CD4-positive, CD25-positive, alpha-beta regulatory T cell (primary cell): Measurements from ENCODE around the gene OXCT1. TPM values are rescaled to one million over a fixed set of nuclear protein-coding genes. Genes with fewer than 3 reads are reported as not detected.

Experiments
- ATAC-seq, 2 donors: fragments of 150-1000 bp; cut with Tn5 transposase; one replicate each; pipeline ENCODE4 v1.10.0; 2021; ENCODE audit warnings: low read depth in 2 of 2, moderate number of reproducible peaks in 2 of 2, moderate library complexity in 1 of 2
- DNase-seq, 3 donors: peaks; one replicate each; pipeline versions ENCODE4 v3.0.0 to v3.0.0-alpha.2; 2012 to 2022; ENCODE audit warnings: mixed read lengths in 1 of 3
- H3K27ac ChIP-seq: one replicate; pipeline ENCODE4 v1.7.0; 2013; ENCODE audit warnings: mild to moderate bottlenecking, low read length; ENCODE audit not compliant: insufficient read depth, poor library complexity, severe bottlenecking
- H3K27me3 ChIP-seq: one replicate; pipeline ENCODE4 v1.7.0; 2013; ENCODE audit warnings: low read length; ENCODE audit not compliant: control insufficient read depth, insufficient read depth
- H3K36me3 ChIP-seq: one replicate; pipeline ENCODE4 v1.7.0; 2013; ENCODE audit warnings: mild to moderate bottlenecking, low read length, moderate library complexity; ENCODE audit not compliant: control insufficient read depth, insufficient read depth
- H3K4me1 ChIP-seq: 2 replicates; pipeline ENCODE4 v1.7.0; 2013; ENCODE audit warnings: mild to moderate bottlenecking, low read length; ENCODE audit not compliant: insufficient read depth, control insufficient read depth, poor library complexity, severe bottlenecking
- H3K4me3 ChIP-seq: one replicate; pipeline ENCODE4 v1.7.0; 2013; ENCODE audit warnings: low read depth, mild to moderate bottlenecking, low read length, moderate library complexity
- H3K9me3 ChIP-seq, 2 experiments: 1 replicate in 1 of 2; 2 replicates in 1 of 2; pipeline ENCODE4 v1.7.0; 2013; ENCODE audit warnings: low read length in 2 of 2, mild to moderate bottlenecking in 1 of 2, moderate library complexity in 1 of 2; ENCODE audit not compliant: control insufficient read depth in 2 of 2
- H3K27ac Mint-ChIP-seq, 3 donors: one replicate each; pipeline ENCODE4 v1.8.0; 2020 to 2022; ENCODE audit warnings: mild to moderate bottlenecking in 3 of 3, mixed read lengths in 3 of 3, moderate library complexity in 2 of 3
- H3K27me3 Mint-ChIP-seq: one replicate; pipeline ENCODE4 v1.8.0; 2022; ENCODE audit warnings: mild to moderate bottlenecking, mixed read lengths
- H3K36me3 Mint-ChIP-seq: one replicate; pipeline ENCODE4 v1.8.0; 2020; ENCODE audit warnings: mixed read lengths
- H3K4me1 Mint-ChIP-seq, 4 donors: one replicate each; pipeline ENCODE4 v1.8.0; 2020 to 2022; ENCODE audit warnings: mixed read lengths in 4 of 4, mild to moderate bottlenecking in 1 of 4
- H3K4me3 Mint-ChIP-seq, 4 donors: one replicate each; pipeline ENCODE4 v1.8.0; 2020 to 2022; ENCODE audit warnings: mild to moderate bottlenecking in 4 of 4, mixed read lengths in 4 of 4, moderate library complexity in 3 of 4
- H3K9me3 Mint-ChIP-seq, 7 donors: one replicate each; pipeline ENCODE4 v1.8.0; 2020 to 2022; ENCODE audit warnings: mixed read lengths in 7 of 7, mild to moderate bottlenecking in 3 of 7, moderate library complexity in 2 of 7
- polyA plus RNA-seq, 4 donors: library from polyadenylated mRNA; unstranded; fragments of 300-500 nt; fragmentation: Illumina TruSeq; gene quantifications; one replicate each; pipeline ENCODE4 v1.2.3, GENCODE V29; 2021
- total RNA-seq: library from RNA; stranded (reverse); gene quantifications from one replicate; pipeline ENCODE4 v1.2.3, GENCODE V29; 2022

The OXCT1 gene
- total RNA-seq, result 27.4 TPM
- polyA plus RNA-seq, result 10 to 100 TPM; 22.3 to 31.3 (median 29.6) TPM

DNA sequence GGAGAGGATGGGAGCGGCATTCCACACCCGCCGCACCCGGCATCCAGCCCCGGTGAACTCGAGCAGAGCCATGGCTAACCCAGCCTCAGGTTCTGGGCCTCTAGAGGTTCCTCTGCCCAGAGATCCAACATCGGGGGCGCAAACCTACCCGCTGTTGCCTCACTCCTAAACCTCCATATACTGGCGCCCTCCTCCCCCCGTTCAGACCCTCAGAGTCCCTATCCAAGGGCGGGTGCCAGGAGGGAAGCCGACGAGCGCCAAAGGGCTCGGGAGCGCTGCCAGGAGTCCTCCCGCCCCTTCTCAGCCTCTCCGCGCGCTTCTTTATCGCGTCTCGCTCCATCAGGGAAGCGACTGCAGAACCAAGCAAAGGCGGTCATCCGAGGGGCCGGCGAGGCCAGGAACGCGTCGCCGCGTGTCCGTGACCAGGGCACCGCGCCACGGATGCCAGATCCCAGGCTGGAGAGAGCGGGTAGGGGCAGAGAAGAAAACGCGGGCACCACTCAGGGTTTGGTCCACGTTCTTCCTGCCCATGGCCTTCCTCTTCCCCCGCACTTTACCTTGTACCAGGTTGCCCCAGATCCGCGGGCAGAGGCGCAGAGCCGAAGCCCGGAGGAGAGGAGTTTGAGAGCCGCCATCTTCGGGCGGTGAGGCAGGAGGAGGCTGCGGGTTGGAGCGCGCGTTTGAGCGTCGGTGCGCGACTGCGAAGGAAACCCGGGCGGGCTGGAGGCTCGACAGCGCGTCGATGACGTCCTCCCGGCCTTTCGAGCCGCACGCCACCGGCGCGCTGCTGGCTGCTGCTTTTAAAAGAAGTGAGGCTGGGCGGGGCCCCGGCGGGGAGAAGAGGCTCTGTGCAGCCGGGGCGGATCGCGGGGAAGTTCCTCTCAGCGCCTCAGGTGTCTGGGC, at the start of gene OXCT1:
OXCT1 (minus strand) TSS at position 702 of the 903 bp plus-strand sequence; CDS start at position 635, 67 bp downstream.
- Histone ChIP-seq H3K4me3 (peak within 1 kb of the TSS; percentile 68), H3K36me3 (no peaks in the 10 kb centered on the region), H3K27ac (peak within 1 kb of the TSS; percentile 92), H3K9me3 (no peaks in the 10 kb centered on the region), H3K4me1 (peaks cover 31% of the 10 kb centered on the region), H3K27me3 (no peaks in the 10 kb centered on the region)
- Mint-ChIP-seq H3K27me3 (no peaks in the 10 kb centered on the region), H3K27ac (peak within 1 kb of the TSS; percentile 91 to 99 (median 96)), H3K36me3 (no peaks in the 10 kb centered on the region), H3K4me1 (peaks cover 36 to 63% (median 52%) of the 10 kb centered on the region in 4 donors), H3K9me3 (no peaks in the 10 kb centered on the region), H3K4me3 (peak within 1 kb of the TSS; percentile 93 to 99 (median 96))
- DNase-seq (peak; percentile 89 to 97 (median 94)), ATAC-seq (peak; percentile 96 to 97)

DNA sequence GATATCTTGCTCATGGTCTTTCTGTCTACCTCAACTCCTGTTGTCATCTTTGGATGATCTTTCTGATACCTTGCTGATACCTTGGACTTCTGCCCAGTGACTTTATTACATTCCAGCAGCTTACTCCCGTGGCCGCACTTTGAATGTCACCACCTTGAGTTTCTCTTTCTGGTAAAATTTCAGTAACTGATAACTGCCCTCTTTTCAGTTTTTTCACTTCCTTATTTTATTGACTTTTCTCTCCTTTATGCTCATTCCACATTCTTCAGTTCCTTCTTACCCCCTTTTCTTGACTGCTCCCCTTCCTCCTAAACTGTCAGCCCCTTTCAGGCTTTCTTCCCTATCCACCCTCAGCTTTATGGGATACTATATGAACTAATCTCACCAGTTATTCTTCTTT, 47.9 kb upstream of the OXCT1 start:
- Mint-ChIP-seq H3K9me3 (no peaks in the 10 kb centered on the region), H3K4me1 (peaks cover 2 to 29% (median 8%) of the 10 kb centered on the region in 4 donors), H3K4me3 (no peak overlapping the region), H3K27me3 (no peaks in the 10 kb centered on the region), H3K27ac (peak overlapping the region in 2 of 3 donors; percentile 55 to 73), H3K36me3 (peaks cover 50% of the 10 kb centered on the region)
- no peak overlapping the region for H3K4me3 ChIP-seq
- H3K27ac ChIP-seq, result no peak overlapping the region
- no peaks in the 10 kb centered on the region for H3K9me3 ChIP-seq
- no peaks in the 10 kb centered on the region for H3K27me3 ChIP-seq
- peaks cover 65% of the 10 kb centered on the region for H3K36me3 ChIP-seq
- no peak for DNase-seq
- no peak for ATAC-seq
- no peaks in the 10 kb centered on the region for H3K4me1 ChIP-seq

DNA sequence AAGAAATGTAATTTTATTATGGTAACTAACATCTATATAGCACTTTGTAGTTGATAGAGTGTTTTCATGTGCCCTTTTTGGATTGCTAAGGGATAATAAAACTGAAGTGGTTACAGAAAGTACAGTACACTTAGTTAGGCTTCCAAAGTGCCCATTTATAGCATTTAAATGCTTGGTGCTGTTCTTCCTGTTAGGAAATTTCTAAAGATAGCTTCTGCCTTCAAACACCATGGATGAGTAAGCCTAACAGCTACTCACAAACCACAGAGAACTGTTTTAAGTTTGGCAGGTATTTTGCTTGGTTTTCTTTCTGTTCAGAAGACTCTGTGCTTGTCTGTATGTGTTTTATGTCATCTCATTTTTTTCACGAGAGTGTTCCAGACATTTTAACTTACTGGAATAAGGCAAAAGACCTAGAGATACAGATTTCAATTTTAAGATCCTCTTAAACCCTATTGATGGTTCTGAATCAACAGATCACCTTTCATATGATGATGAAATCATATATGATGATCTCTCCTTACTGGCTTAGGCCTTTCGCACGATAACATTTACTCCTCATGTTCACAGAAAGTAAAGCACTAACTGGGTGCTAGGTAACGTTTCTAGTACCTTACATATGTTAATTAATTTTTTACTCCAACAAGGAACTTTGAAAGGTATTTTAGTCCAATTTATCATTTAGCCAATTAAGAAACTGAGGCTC, 38.3 kb upstream of the OXCT1 start:
- ATAC-seq (no peak), DNase-seq (no peak)
- no peak overlapping the region for H3K4me3 ChIP-seq
- Mint-ChIP-seq H3K27ac (no peak overlapping the region), H3K4me1 (peaks cover 26 to 48% (median 27%) of the 10 kb centered on the region in 4 donors), H3K9me3 (peaks cover 0 to 3% (median 0%) of the 10 kb centered on the region in 7 donors), H3K36me3 (peaks cover 34% of the 10 kb centered on the region), H3K27me3 (peaks cover 8% of the 10 kb centered on the region), H3K4me3 (no peak overlapping the region)
- H3K4me1 ChIP-seq, result peaks cover 14% of the 10 kb centered on the region
- H3K27me3 ChIP-seq, result no peaks in the 10 kb centered on the region
- H3K36me3 ChIP-seq, result peaks cover 55% of the 10 kb centered on the region
- no peak overlapping the region for H3K27ac ChIP-seq
- H3K9me3 ChIP-seq, result no peaks in the 10 kb centered on the region

DNA sequence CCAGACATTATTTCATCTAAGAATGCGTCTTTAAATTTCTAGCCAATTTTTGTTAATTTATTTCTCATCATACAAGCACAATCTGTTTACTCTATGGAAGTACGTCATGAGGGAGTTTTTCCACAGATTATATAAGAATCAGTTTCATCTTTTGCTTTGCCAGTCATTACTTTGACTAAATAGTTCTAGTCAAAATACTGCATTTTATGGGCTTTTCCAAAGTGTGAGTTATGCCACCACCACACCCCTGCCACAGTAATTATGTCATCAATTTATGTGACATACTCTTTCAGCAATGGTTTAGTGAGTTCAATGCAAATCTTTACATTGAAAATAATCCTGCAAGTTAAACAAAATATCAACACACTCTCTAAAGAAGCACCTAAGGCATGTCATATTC, 35.9 kb upstream of the OXCT1 start:
- Mint-ChIP-seq H3K36me3 (peaks cover 23% of the 10 kb centered on the region), H3K27ac (peak overlapping the region in 1 of 3 donors; percentile 18), H3K4me3 (peak overlapping the region in 1 of 4 donors; percentile 47), H3K9me3 (peaks cover 0 to 3% (median 0%) of the 10 kb centered on the region in 7 donors), H3K4me1 (peaks cover 26 to 48% (median 32%) of the 10 kb centered on the region in 4 donors), H3K27me3 (peaks cover 10% of the 10 kb centered on the region)
- H3K27me3 ChIP-seq, result no peaks in the 10 kb centered on the region
- H3K9me3 ChIP-seq, result no peaks in the 10 kb centered on the region
- DNase-seq (no peak), ATAC-seq (no peak)
- no peak overlapping the region for H3K4me3 ChIP-seq
- peaks cover 18% of the 10 kb centered on the region for H3K4me1 ChIP-seq
- peak overlapping the region; percentile 17 for H3K27ac ChIP-seq
- H3K36me3 ChIP-seq, result peaks cover 32% of the 10 kb centered on the region

DNA sequence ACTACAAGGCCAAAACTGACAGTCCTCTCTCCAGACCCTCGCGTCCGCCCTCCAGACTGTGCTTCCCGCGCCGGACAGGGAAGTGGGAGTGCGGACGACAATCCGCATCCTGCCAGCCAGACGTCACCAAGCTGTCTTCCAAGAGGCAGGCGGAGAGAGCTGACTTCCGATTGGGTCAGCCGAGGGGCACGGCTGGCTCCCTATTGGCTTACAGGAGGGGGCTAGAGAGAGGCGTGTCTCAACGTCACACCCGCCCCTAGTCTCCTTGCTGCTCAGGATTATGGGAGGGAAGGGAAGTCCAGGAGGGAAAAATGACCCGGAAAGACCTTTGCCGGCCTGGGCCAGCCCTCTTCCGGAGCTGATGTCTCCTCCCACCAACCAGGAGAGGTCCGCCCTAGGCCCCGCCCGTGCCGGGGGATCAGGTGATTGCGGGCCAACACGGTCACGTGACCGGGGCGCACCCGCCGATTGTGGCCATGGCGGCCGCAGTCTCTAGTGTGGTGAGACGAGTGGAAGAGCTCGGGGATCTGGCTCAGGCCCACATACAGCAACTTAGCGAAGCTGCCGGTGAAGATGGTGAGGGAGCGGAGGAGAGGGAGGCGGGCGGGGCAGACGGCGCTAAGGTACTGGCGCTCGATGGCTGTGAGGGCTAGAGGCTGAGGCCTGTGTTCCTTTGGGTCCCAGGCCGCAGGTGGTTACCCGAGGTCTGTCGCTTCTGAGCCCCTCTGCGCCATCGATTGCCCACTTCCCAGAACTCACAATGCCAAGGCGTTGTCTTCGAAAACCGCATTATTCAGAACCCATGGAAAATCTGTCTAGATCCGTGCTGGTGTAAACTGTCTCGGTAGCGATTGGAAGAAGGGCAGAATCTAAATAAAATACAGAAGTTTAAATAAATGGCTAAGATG, 33.9 kb upstream of the OXCT1 start, which contains the start of gene RIMOC1:
RIMOC1 (plus strand) TSS at position 453 of the 908 bp plus-strand sequence; CDS start at position 477, 24 bp downstream.
- Mint-ChIP-seq H3K36me3 (peaks cover 9% of the 10 kb centered on the region), H3K4me3 (peak within 1 kb of the TSS; percentile 96 to 99 (median 98)), H3K9me3 (peaks cover 0 to 3% (median 0%) of the 10 kb centered on the region in 7 donors), H3K27ac (peak within 1 kb of the TSS; percentile 96 to 99 (median 98)), H3K27me3 (peaks cover 18% of the 10 kb centered on the region), H3K4me1 (peaks cover 19 to 46% (median 31%) of the 10 kb centered on the region in 4 donors)
- peaks cover 18% of the 10 kb centered on the region for H3K4me1 ChIP-seq
- peak within 1 kb of the TSS; percentile 86 for H3K27ac ChIP-seq
- DNase-seq (peak; percentile 94 to 99 (median 95)), ATAC-seq (peak; percentile 91 to 92)
- no peaks in the 10 kb centered on the region for H3K27me3 ChIP-seq
- no peaks in the 10 kb centered on the region for H3K9me3 ChIP-seq
- H3K36me3 ChIP-seq, result peaks cover 13% of the 10 kb centered on the region
- peak within 1 kb of the TSS; percentile 87 for H3K4me3 ChIP-seq

DNA sequence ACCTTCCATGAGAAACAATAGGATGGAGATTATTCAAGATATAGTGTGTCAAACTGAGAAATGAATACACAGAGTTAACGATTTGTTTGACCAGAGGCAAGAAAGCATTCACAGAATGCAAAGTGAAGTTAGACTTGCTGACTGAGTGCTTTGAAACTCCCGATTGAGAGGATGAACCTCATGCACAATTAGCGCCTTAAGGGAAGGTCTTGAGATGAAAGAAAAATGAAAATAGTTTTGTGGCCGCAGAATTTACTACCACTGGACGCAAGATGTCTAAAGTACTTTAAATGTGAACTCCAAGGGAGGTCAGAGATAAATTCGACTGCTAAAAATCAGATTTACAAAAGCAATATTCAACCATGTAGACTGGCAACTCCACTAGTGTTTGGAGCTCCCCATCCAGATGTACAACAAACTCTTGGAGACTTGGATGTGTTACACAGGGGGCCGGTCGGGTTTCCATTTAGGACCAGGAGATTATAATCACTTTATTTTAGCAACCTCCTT, 33.2 kb upstream of the OXCT1 start:
- Histone ChIP-seq H3K4me1 (peaks cover 18% of the 10 kb centered on the region), H3K27ac (peak overlapping the region; percentile 86), H3K36me3 (peaks cover 6% of the 10 kb centered on the region), H3K4me3 (peak overlapping the region; percentile 71), H3K9me3 (no peaks in the 10 kb centered on the region), H3K27me3 (no peaks in the 10 kb centered on the region)
- H3K27me3 Mint-ChIP-seq, result peaks cover 21% of the 10 kb centered on the region
- H3K36me3 Mint-ChIP-seq, result peaks cover 6% of the 10 kb centered on the region
- peaks cover 19 to 42% (median 31%) of the 10 kb centered on the region in 4 donors for H3K4me1 Mint-ChIP-seq
- peak overlapping the region; percentile 96 to 99 (median 98) for H3K27ac Mint-ChIP-seq
- H3K4me3 Mint-ChIP-seq, result peak overlapping the region; percentile 96 to 99 (median 98)
- ATAC-seq, result no peak
- no peak for DNase-seq
- H3K9me3 Mint-ChIP-seq, result peaks cover 0 to 3% (median 0%) of the 10 kb centered on the region in 7 donors
